NB4 (cell line): ENCODE data around the gene P2RY12.
A peak's percentile ranks its signal among the peaks of the same experiment; 100 is the strongest.

Experiments
- DNase-seq: peaks from one replicate; pipeline ENCODE4 v3.0.0; 2010; ENCODE audit warnings: low read depth
- H3K4me3 ChIP-seq: one replicate; pipeline ENCODE4 v1.5.1; 2011; ENCODE audit warnings: mild to moderate bottlenecking, low read depth, low read length, moderate library complexity
- CTCF ChIP-seq: IDR thresholded peaks from one replicate; pipeline ENCODE4 v1.5.1; 2012; ENCODE audit warnings: low read depth, low read length
- MAX ChIP-seq: IDR thresholded peaks from 2 replicates; pipeline ENCODE4 v1.6.1; 2011; ENCODE audit warnings: low read depth, low read length
- MYC ChIP-seq: IDR thresholded peaks from 2 replicates; pipeline ENCODE4 v1.6.1; 2011; ENCODE audit warnings: low read depth, low read length
- POLR2A ChIP-seq: IDR thresholded peaks from 2 replicates; pipeline ENCODE4 v1.6.1; 2011; ENCODE audit warnings: mild to moderate bottlenecking; ENCODE audit not compliant: insufficient read length; ENCODE audit errors: extremely low read depth

P2RY12 gene

GRCh38 chr3:151366993-151367392, 17.6 kb downstream of the P2RY12 start:
- DNase-seq, result no peak
- TF ChIP-seq POLR2A, result no peak
- TF ChIP-seq MAX, result no peak
- no peak for TF ChIP-seq CTCF
- no peak for TF ChIP-seq MYC
- no peak overlapping the region for H3K4me3 ChIP-seq

- TF ChIP-seq POLR2A, result no peak
- TF ChIP-seq MAX, result no peak
- no peak for TF ChIP-seq MYC
- no peak for TF ChIP-seq CTCF
- no peak overlapping the region for H3K4me3 ChIP-seq
- no peak for DNase-seq
These were observed 21.8 kb downstream of the P2RY12 start for GRCh38 chr3:151362751-151363174.

- H3K4me3 ChIP-seq, result no peak overlapping the region
- no peak for DNase-seq
- no peak for TF ChIP-seq MYC
- no peak for TF ChIP-seq MAX
- TF ChIP-seq CTCF, result no peak
- TF ChIP-seq POLR2A, result no peak
These were observed 27.1 kb downstream of the P2RY12 start for GRCh38 chr3:151357463-151357850.

- TF ChIP-seq POLR2A, result no peak
- no peak for TF ChIP-seq CTCF
- TF ChIP-seq MAX, result no peak
- no peak overlapping the region for H3K4me3 ChIP-seq
- DNase-seq, result no peak
These were observed 27.6 kb downstream of the P2RY12 start for GRCh38 chr3:151356794-151357462.

- TF ChIP-seq MYC (no peak), MAX (no peak), CTCF (no peak), POLR2A (no peak)
- DNase-seq, result no peak
- no peak overlapping the region for H3K4me3 ChIP-seq
These were observed 32.9 kb downstream of the P2RY12 start for GRCh38 chr3:151351648-151352047.

- peak; percentile 19 for DNase-seq
- TF ChIP-seq CTCF (no peak), MAX (no peak), MYC (no peak), POLR2A (no peak)
- no peak overlapping the region for H3K4me3 ChIP-seq
These were observed 33.3 kb downstream of the P2RY12 start for GRCh38 chr3:151351219-151351618.
